B cell (primary cell): ENCODE measurements around the gene CCHCR1. TPM values are rescaled to one million over a fixed set of nuclear protein-coding genes. Genes with fewer than 3 reads are reported as not detected.

Experiments
- ATAC-seq: fragments of 200-7000 bp; cut with Tn5 transposase; one replicate; pipeline ENCODE4 v1.10.0; 2021; ENCODE audit warnings: low read depth, mild to moderate bottlenecking, moderate number of reproducible peaks, moderate library complexity
- CTCF ChIA-PET: fragments of 350-600 bp; sonication (Branson Sonifier 250); formaldehyde crosslinking; loops from one replicate; lab custom pipeline; 2021; ENCODE audit warnings: antibody characterized with exemption, inconsistent platforms; lab: Charles Lee
- POLR2A ChIA-PET: fragments of 350-600 bp; sonication (Branson Sonifier 250); formaldehyde crosslinking; loops from one replicate; lab custom pipeline; 2021; ENCODE audit warnings: antibody characterized with exemption; lab: Charles Lee
- DNase-seq: peaks from one replicate; pipeline ENCODE4 v3.0.0; 2013
- H2AFZ ChIP-seq: 2 replicates; pipeline ENCODE4 v1.6.1; 2012; ENCODE audit warnings: mild to moderate bottlenecking, low read depth, low read length; ENCODE audit not compliant: insufficient read depth, poor library complexity, severe bottlenecking
- H3K27ac ChIP-seq, 2 donors: 1 replicate in 1 of 2; 2 replicates in 1 of 2; pipeline ENCODE4 v1.5.1; 2012 to 2013; ENCODE audit warnings: low read length in 2 of 2, mild to moderate bottlenecking in 2 of 2, moderate library complexity in 1 of 2
- H3K27me3 ChIP-seq, 4 experiments: fragments of 200-600 bp in 1 of 4; sonication (generic) in 1 of 4; replicated peaks in 1 of 4; 1 replicate in 2 of 4; 2 replicates in 2 of 4; pipeline versions ENCODE4 v1.6.1 to v1.7.0; 2013 to 2016; ENCODE audit warnings: low read length in 3 of 4, mild to moderate bottlenecking in 2 of 4, mixed read lengths in 1 of 4, moderate library complexity in 1 of 4; ENCODE audit not compliant: insufficient read depth in 4 of 4, control insufficient read depth in 3 of 4; ENCODE audit errors: control extremely low read depth in 1 of 4
- H3K36me3 ChIP-seq, 2 experiments: replicated peaks in 1 of 2; 1 replicate in 1 of 2; 2 replicates in 1 of 2; pipeline versions ENCODE4 v1.6.1 to v1.7.1; 2013; ENCODE audit warnings: low read length in 1 of 2; ENCODE audit not compliant: insufficient read depth in 2 of 2, control insufficient read depth in 1 of 2; ENCODE audit errors: control extremely low read depth in 1 of 2, extremely low read depth in 1 of 2
- H3K4me1 ChIP-seq, 2 donors: fragments of 200-600 bp in 1 of 2; sonication (generic) in 1 of 2; 1 replicate in 1 of 2; 2 replicates in 1 of 2; pipeline versions ENCODE4 v1.5.1 to v1.6.1; 2013 to 2017; ENCODE audit warnings: low read length in 2 of 2; ENCODE audit not compliant: control insufficient read depth in 2 of 2, insufficient read depth in 2 of 2
- H3K4me2 ChIP-seq: replicated peaks from 2 replicates; pipeline ENCODE3; 2012; ENCODE audit warnings: mild to moderate bottlenecking, low read depth, low read length; ENCODE audit not compliant: poor library complexity, severe bottlenecking
- H3K4me3 ChIP-seq, 5 experiments: fragments of 200-600 bp in 1 of 5; sonication (generic) in 1 of 5; 1 replicate in 3 of 5; 2 replicates in 2 of 5; pipeline versions ENCODE4 v1.5.1 to v1.7.0; 2011 to 2016; ENCODE audit warnings: low read length in 4 of 5, mild to moderate bottlenecking in 4 of 5, low read depth in 2 of 5, control low read depth in 1 of 5, moderate library complexity in 1 of 5; ENCODE audit not compliant: insufficient read depth in 1 of 5; ENCODE audit errors: control extremely low read depth in 1 of 5, extremely low read depth in 1 of 5
- H3K79me2 ChIP-seq: fragments of 200-600 bp; sonication (generic); one replicate; pipeline ENCODE4 v1.6.0; 2016; ENCODE audit warnings: low read length; ENCODE audit not compliant: control insufficient read depth, insufficient read depth
- H3K9ac ChIP-seq: fragments of 200-600 bp; sonication (generic); 2 replicates; pipeline ENCODE4 v1.6.1; 2017; ENCODE audit warnings: mild to moderate bottlenecking, low read length, moderate library complexity
- H3K9me3 ChIP-seq, 3 donors: one replicate each; pipeline versions ENCODE4 v1.6.1 to v1.7.1; 2013; ENCODE audit warnings: low read length in 2 of 3; ENCODE audit not compliant: control insufficient read depth in 2 of 3, insufficient read depth in 1 of 3; ENCODE audit errors: control extremely low read depth in 1 of 3
- H4K20me1 ChIP-seq: 2 replicates; pipeline ENCODE4 v1.6.0; 2012; ENCODE audit warnings: mild to moderate bottlenecking, low read length; ENCODE audit not compliant: insufficient read depth, control insufficient read depth, poor library complexity, severe bottlenecking
- H3K27ac Mint-ChIP-seq: one replicate; pipeline ENCODE4 v1.8.0; 2021; ENCODE audit warnings: mixed read lengths
- H3K27me3 Mint-ChIP-seq: one replicate; pipeline ENCODE4 v1.8.0; 2021; ENCODE audit warnings: mixed read lengths
- H3K4me1 Mint-ChIP-seq: one replicate; pipeline ENCODE4 v1.8.0; 2021; ENCODE audit warnings: mixed read lengths
- H3K4me3 Mint-ChIP-seq: one replicate; pipeline ENCODE4 v1.8.0; 2021; ENCODE audit warnings: mixed read lengths
- H3K9me3 Mint-ChIP-seq: one replicate; pipeline ENCODE4 v1.8.0; 2022; ENCODE audit warnings: mixed read lengths; ENCODE audit not compliant: insufficient read depth
- CTCF ChIP-seq: fragments of 200-600 bp; IDR thresholded peaks from one replicate; pipeline ENCODE4 v1.8.0; 2022; ENCODE audit warnings: antibody characterized with exemption, mild to moderate bottlenecking
- EZH2 ChIP-seq: IDR thresholded peaks from 2 replicates; pipeline ENCODE4 v1.6.1; 2012; ENCODE audit warnings: borderline replicate concordance, low read depth, mild to moderate bottlenecking, moderate library complexity, low read length; ENCODE audit not compliant: insufficient read depth, poor library complexity, severe bottlenecking
- WGBS: methylation state at CpG from one replicate; pipeline ENCODE4 v1.1.5; 2013; ENCODE audit warnings: missing lambda C conversion rate; ENCODE audit not compliant: insufficient coverage; 5-methylcytosine and 5-hydroxymethylcytosine counted together
- intact Hi-C: fragments of 100-400 bp; cut with micrococcal nuclease; formaldehyde crosslinking; loops from one replicate; pipeline ENCODE4 v1.10.0; 2022
- polyA plus RNA-seq: library from polyadenylated mRNA; depleted of rRNA; stranded (reverse); fragments of >200 nt; gene quantifications from 2 replicates; pipeline ENCODE4 v1.2.3, GENCODE V29; 2012
- total RNA-seq, 2 donors: library from RNA; stranded (reverse); fragments of 120-200 nt in 1 of 2; gene quantifications; 1 replicate in 1 of 2; 2 replicates in 1 of 2; pipeline versions ENCODE4 v1.2.3 to v1.2.4, GENCODE V29; 2013 to 2022

CCHCR1 gene
- total and polyA plus RNA-seq, 2 donors (not counting 1 experiment from before 2014, with no cell fraction given): 17.0 to 34.7 TPM

- no peak overlapping the region for H3K27ac Mint-ChIP-seq
- H3K4me1 ChIP-seq: peaks cover 13 to 20% of the 10 kb centered on the region in 2 donors
- H4K20me1 ChIP-seq: no peaks in the 10 kb centered on the region
- 92% methylated on average over 15 of the region's 15 CpGs for WGBS
- ChIA-PET POLR2A (no interaction called here), CTCF (no interaction called here)
- H3K9ac ChIP-seq: no peak overlapping the region
- no peak overlapping the region for H3K4me2 ChIP-seq
- ATAC-seq: no peak
- peaks cover 0 to 14% of the 10 kb centered on the region in 2 experiments for H3K36me3 ChIP-seq
- TF ChIP-seq CTCF (no peak), EZH2 (no peak)
- no peaks in the 10 kb centered on the region for H3K9me3 Mint-ChIP-seq
- no peak for DNase-seq
- peaks cover 5% of the 10 kb centered on the region for H3K79me2 ChIP-seq
- no peaks in the 10 kb centered on the region for H3K27me3 ChIP-seq
- no peaks in the 10 kb centered on the region for H3K27me3 Mint-ChIP-seq
- H3K4me1 Mint-ChIP-seq: peaks cover 22% of the 10 kb centered on the region
- H3K27ac ChIP-seq: no peak overlapping the region
- no peak overlapping the region for H3K4me3 Mint-ChIP-seq
- no peaks in the 10 kb centered on the region for H3K9me3 ChIP-seq
- intact Hi-C loops: loop anchor here (10.0 kb wide), 1 partner anchor 310 kb away; no protein-coding TSS in a partner anchor
- no peak overlapping the region for H3K4me3 ChIP-seq
- no peak overlapping the region for H2AFZ ChIP-seq
Observed at GRCh38 chr6:31154436-31154835, 3.2 kb downstream of the CCHCR1 start.

- POLR2A ChIA-PET: interaction anchor here (0.5 to 0.7 kb wide), 3 partner anchors 232 to 283 kb away, joined by 3 to 5 read pairs (median 3); no protein-coding TSS in a partner anchor
- no peaks in the 10 kb centered on the region for H3K9me3 Mint-ChIP-seq
Observed at GRCh38 chr6:31152781-31153180, 4.8 kb downstream of the CCHCR1 start.

More at GRCh38 chr6:31152781-31153180, 4.8 kb downstream of the CCHCR1 start:
- Histone ChIP-seq H3K4me1 (peaks cover 6 to 10% of the 10 kb centered on the region in 2 donors), H3K79me2 (peaks cover 5% of the 10 kb centered on the region), H3K9me3 (no peaks in the 10 kb centered on the region), H3K36me3 (peaks cover 0 to 14% of the 10 kb centered on the region in 2 experiments), H3K9ac (no peak overlapping the region), H3K27ac (no peak overlapping the region), H4K20me1 (no peaks in the 10 kb centered on the region), H3K4me2 (no peak overlapping the region), H3K4me3 (no peak overlapping the region), H3K27me3 (no peaks in the 10 kb centered on the region), H2AFZ (no peak overlapping the region)
- no peak for DNase-seq
- Mint-ChIP-seq H3K4me1 (peaks cover 11% of the 10 kb centered on the region), H3K27me3 (no peaks in the 10 kb centered on the region), H3K4me3 (no peak overlapping the region), H3K27ac (no peak overlapping the region)
- intact Hi-C loops: loop anchor here (10.0 kb wide), 1 partner anchor 312 kb away; no protein-coding TSS in a partner anchor
- ATAC-seq: no peak
- CTCF ChIA-PET: interaction anchor here (0.8 kb wide), 1 partner anchor 24 kb away, joined by 3 read pairs; no protein-coding TSS in a partner anchor
- WGBS: 100% methylated on average over 6 of the region's 7 CpGs
- TF ChIP-seq CTCF (no peak), EZH2 (no peak)
